GM12801 (cell line): ENCODE data around the gene CELF4.

Experiments used
- CTCF ChIP-seq: IDR thresholded peaks from one replicate; pipeline ENCODE4 v1.5.1; 2011; ENCODE audit warnings: control low read depth; ENCODE audit not compliant: insufficient read length; ENCODE audit errors: extremely low read depth

Gene CELF4

GRCh38 chr18:37299471-37300304 is 265.9 kb downstream of the CELF4 start:
- TF ChIP-seq CTCF = no peak

GRCh38 chr18:37298816-37299215 is 266.8 kb downstream of the CELF4 start:
- no peak for TF ChIP-seq CTCF

- no peak for TF ChIP-seq CTCF
Observed at GRCh38 chr18:37297106-37297505, 268.5 kb downstream of the CELF4 start.

- no peak for TF ChIP-seq CTCF
Observed at GRCh38 chr18:37294951-37295350, 270.6 kb downstream of the CELF4 start.

- no peak for TF ChIP-seq CTCF
Observed at GRCh38 chr18:37293359-37293758, 272.2 kb downstream of the CELF4 start.

- TF ChIP-seq CTCF = no peak
Observed at GRCh38 chr18:37289423-37289822, 276.2 kb downstream of the CELF4 start.

- no peak for TF ChIP-seq CTCF
Observed at GRCh38 chr18:37287601-37288000, 278.0 kb downstream of the CELF4 start.
